ENCODE data around the gene KRTAP10-12.
A peak's percentile ranks its signal among the peaks of the same experiment; 100 is the strongest.

Gene KRTAP10-12

DNA sequence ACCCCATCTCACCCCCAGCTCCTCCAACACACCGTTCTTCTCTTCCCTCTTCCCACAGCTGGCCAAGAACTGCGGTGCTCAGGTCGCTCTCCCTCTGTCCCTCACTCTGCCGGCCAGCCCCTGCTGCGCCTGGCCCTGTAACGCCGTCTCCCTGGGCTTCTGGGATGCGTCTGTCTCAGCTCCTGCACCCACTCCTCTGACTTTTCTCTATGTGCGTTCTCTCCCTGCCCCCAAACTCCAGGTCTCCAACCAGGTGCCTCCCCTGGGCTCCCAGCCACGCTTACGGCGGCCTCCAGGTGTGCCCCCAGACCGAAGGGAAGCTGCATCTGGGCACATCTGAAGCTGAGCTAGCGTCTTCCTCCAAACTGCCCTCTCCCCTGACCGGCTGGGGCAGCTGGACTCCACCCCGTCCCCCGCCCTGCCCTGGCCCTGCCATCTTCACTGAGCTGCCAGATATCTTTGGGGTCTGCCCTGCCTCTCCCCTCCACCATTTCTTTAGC, 2.6 kb downstream of the KRTAP10-12 start:
- DNase-seq: no peak

DNA sequence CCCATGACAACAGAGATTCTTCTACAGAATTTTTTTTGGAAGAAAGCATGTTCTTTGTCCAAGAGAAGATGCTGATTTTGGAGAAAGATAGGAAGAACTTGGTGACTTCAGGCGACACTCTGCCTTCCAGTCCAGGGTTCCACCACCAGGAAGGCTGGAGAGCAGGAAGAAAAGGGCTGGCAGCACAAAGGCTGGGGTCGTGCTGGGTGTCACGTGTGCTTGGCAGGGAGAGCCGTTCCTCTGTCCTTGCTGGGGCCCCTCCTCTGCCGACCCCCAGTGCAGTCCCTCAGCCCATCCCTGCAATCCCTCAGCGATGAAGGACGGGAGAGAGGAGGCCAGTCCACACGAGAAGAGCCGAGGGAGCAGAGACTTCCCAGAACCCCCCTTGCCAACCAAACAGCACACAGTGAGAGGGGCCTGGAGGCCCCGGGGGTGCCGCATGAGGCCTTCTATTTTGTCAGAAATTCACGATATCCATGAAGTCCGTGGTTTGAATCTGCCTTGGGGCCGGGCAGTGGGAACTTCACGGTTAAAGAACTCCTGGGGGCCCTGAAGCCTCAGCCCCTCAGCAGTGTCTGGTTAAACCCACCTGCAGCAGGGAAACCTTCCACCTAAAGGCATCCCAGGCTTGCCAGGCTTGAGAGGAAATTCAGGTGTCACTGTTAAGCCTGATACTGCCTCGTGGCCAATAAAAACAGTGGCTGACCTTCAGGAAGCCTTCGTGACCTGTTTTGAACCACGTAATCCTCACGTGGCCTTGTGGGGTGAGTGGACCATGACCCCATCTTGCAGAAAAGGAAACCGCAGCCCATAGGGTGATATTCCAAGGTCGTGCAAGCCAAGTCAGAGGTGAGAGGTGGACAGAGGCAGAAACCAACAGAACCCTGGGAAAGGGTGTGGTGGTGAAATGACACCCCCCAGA, 3.4 kb downstream of the KRTAP10-12 start:
- no peak for DNase-seq

- no peak for DNase-seq
Measured at GRCh38 chr21:44701023-44701400, 4.0 kb downstream of the KRTAP10-12 start.

GRCh38 chr21:44701541-44701940, 4.6 kb downstream of the KRTAP10-12 start:
- DNase-seq: no peak

DNA sequence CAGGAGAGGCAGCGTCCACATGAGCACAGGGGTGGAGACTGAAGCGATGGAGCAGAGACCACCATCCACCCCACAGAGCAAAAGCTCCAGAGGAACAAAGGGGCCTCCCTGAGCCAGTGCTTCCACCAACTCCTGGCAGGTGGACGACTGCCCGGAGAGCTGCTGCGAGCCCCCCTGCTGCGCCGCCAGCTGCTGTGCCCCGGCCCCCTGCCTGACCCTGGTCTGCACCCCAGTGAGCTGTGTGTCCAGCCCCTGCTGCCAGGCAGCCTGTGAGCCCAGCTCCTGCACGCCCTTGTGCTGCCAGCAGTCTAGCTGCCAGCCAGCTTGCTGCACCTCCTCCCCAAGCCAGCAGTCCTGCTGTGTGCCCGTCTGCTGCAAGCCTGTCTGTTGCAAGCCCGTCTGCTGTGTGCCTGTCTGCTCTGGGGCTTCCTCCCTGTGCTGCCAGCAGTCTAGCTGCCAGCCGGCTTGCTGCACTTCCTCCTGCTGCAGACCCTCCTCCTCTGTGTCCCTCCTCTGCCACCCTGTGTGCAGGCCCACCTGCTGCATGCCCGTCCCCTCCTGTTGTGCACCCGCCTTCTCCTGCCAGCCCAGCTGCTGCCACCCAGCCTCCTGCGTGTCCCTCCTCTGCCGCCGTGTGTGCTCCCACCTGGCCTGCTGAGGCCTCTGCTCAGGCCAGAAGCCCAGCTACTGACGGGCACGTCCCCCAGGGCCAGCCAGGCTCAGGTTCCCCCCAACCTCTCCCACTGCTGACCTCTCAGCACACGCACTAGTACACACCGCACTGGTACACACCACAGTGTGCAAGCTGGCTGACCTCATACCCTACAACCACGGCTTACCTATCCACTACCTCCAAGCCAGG, 5.4 kb downstream of the KRTAP10-12 start:
- no peak for DNase-seq

- DNase-seq: no peak
Measured at GRCh38 chr21:44702973-44703730, 6.2 kb downstream of the KRTAP10-12 start.

DNA sequence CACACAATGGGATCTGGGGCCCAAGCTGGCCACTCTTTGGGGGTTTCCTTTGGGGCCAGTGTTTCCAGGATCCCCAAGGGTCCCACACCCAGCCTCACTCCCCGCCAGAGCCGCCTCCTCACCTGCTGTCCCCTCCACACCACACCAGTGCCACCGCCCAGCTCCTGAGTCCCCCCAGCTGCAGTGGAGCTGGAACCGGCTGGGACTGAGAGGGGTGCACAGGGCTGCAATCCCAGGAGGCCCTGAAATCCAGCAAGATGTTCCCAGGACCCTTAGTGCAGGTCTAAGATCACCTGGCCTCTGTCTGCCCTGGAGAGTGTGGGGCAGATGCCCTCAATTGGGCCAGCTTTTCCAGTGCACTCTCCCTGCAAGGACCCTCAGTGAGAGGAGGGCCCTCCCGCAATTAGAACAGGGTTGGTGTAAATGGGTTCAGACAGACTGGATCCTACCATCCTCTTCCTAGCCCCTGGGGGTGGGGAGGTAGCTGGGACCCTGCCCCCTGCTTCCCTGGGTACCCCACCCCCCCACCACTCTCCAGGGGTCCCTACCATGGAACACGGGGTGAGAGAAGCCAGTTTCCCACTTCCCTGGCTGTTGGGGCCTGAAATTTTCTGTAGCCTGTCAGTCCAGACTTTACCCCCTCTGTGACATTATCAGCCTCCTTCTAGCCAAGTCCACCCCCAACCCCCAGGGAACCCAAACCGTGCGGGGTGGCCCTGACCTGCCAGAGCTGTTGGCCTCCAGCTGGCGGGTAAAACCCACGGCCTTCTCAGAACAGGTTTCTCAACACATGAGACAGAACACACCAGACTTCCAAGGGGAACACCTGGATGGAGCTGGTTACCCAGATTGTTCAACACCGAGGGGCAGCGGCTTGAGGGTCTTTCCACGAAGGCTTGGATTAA, 7.0 kb downstream of the KRTAP10-12 start:
- no peak for DNase-seq

DNA sequence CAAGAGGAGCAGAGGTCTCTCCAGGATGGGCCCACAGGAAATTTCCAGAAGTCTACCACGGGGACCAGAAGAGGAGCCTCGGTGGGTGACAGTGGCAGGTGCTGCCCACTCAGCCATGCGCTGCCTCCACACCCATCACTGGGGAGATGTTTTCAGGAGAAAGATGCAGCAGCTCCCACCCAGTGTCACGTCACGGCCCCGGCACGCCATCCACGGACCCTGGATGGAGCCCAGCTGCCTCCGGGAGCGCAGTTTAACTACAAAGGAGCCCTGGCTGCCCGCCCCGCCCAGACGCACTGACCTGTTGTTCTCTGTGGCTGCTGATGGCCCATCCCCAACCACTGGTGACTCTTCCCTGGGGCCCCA, 7.6 kb downstream of the KRTAP10-12 start:
- DNase-seq: no peak

GRCh38 chr21:44706026-44706705, 9.2 kb downstream of the KRTAP10-12 start:
- DNase-seq: no peak

DNA sequence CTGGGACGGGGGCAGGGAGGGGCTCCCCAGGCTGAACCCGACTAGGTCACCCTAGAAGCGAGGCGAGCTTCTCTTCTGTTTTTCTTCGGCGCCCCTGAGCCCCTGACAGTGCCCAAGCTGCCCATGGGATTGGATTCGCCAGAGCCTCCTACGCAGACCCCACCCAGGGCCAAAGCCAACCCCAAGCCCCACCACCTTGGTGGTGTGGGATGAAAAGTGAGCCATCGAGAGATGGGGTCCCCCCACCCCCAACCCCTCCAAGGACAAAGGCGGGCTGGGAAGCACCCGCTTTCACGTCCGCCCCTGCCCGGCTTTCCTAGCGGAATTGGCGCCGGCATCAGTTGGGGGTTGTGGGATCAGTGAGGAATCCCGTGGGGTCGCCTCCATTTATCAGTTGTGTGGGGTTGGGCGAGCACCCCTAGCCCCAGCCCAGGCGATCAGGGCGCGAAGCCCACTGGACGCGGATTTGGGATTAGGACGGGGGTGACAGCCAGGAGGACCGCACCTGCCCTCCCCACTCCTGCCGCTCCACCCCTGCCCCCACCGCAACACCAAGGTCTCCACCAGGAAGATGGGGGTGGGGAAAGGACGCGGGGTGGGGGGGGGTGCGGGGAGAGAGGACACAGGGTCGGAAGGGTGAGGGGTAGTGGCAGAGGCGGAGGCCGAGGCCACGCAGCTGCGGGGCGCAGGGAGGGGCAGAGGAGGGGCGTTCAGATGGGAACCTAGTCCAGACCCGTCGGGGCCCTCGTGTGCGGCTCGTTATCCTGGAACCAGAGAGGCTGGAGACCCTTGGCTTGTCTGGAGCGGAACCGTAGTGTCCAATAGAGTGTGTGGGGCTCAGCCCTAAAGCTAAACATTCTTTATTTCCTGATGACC, 10.0 kb downstream of the KRTAP10-12 start:
- no peak for DNase-seq

- DNase-seq: no peak
Measured at GRCh38 chr21:44708213-44708865, 11.4 kb downstream of the KRTAP10-12 start.

- no peak for DNase-seq
Measured at GRCh38 chr21:44708866-44709425, 12.0 kb downstream of the KRTAP10-12 start.

GRCh38 chr21:44709426-44710293, 12.7 kb downstream of the KRTAP10-12 start:
- peak; percentile 40 for DNase-seq

DNA sequence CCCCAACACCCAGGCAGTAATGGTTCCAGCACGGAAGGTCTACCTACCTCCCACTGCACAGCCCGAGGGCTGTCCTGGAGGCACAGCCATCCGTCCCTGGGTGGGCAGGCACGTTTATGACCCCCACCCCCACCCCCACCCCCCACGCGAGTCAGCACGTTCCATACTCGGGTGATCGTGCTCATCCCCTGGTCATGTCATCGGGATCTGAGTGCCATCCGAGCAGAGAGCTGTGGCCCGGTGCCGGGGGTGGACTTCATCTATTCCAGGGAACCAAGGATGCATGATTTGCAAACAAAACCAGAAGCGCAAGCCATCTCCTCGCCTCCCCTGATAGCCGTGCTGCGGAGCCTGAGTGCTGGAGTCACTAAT, 13.3 kb downstream of the KRTAP10-12 start:
- peak; percentile 22 for DNase-seq

DNA sequence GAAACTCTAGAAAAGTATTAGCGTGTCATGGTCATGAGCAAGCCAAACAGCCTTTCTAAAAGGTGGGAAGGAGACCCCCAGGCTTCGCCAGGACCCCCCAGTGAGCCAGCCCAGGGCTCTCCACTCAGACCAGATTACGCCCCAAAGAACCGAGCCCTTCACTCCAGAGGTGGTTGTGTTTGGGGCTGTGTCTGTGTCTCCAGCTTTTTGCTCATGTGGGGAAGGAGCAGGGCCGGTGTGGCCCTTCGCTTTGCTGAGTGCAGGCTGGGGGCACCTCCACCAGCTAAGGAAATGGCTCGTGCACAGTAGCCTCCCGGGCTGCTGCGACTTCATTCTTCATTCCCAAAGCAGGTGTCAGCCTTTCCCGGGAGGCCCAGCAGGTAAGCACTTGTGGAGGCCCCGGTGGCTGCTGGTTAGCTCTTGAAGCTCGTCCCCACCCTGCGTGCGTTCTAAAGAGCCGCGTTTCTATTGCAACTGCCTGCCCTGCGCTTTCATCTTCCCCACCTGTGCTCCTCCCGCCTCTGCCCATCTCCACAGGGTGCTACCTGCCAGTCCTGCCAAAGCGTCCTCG, 13.9 kb downstream of the KRTAP10-12 start:
- DNase-seq: peak; percentile 29

- DNase-seq: no peak
Measured at GRCh38 chr21:44711327-44712202, 14.6 kb downstream of the KRTAP10-12 start, which contains the start of gene TSPEAR. TSS of gene TSPEAR (minus strand) at chr21:44711572. CDS start at chr21:44711514, 58 bp downstream.
